Measurements from ENCODE around the gene COASY.
A peak's percentile ranks its signal among the peaks of the same experiment; 100 is the strongest.

COASY gene

GRCh38 chr17:42561897-42562387, at the start of gene COASY:
TSS of gene COASY (plus strand) at chr17:42562148. CDS start at chr17:42562623, 475 bp downstream.
- DNase-seq, result peak; percentile 92

GRCh38 chr17:42512246-42512645, 49.7 kb upstream of the COASY start:
- no peak for DNase-seq

DNA sequence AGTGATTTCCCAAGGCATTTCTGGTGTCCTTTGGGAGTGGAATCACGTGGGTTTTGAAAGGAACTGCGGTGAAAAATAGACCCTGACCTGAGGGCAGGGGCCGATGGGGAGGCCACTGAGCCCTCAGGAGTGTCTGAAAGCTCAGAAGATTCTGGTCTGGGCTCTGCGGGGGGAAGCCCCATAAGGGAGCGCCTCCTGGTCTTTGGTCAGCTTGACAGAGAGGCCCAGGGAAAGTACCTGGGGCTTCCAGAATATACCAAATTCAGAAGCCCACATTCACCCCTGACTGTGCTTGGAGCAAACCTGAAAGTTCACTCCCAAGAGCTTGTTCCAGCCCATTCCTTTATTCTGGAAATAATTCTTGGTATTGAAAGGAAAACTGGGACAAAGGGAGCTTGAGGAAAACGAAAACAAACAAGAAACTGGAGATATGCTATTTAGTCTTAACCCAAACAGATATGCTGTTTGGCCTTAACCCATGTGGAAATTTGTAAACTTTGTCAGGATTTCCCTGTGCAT, 49.2 kb upstream of the COASY start:
- DNase-seq, result no peak

DNA sequence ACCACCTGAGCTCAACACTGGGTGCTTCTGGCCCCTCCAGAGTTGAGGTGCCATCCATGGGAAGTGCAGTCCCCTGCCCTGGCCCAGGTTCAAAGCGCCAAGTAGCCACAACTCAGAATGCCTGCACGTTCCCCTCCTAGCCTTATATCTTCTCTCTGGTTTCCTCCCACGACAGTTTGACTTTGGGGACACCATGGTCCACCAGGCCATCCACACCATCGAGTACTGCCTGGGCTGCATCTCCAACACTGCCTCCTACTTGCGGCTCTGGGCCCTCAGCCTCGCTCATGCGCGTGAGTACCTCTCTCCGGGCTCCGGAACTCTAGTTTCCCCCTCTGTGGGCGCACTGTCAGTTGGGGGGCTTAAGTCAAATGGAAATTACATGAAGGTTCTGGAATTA, 48.3 kb upstream of the COASY start:
- no peak for DNase-seq

DNA sequence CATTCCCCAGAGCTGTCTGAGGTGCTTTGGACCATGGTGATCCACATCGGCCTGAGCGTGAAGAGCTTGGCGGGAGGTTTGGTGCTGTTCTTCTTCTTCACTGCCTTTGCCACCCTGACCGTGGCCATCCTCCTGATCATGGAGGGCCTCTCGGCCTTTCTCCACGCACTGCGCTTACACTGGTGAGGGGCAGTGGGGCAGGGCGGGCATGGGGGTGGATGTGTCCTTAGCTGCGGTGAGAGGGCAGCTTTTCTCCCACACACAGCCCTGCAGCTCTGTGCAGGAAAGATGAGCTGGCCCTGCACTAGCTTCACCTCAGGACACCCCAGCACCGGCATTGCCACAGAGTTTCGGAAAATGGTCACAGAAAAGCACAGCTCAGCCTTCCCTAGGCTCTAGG, 47.7 kb upstream of the COASY start:
- DNase-seq, result no peak

DNA sequence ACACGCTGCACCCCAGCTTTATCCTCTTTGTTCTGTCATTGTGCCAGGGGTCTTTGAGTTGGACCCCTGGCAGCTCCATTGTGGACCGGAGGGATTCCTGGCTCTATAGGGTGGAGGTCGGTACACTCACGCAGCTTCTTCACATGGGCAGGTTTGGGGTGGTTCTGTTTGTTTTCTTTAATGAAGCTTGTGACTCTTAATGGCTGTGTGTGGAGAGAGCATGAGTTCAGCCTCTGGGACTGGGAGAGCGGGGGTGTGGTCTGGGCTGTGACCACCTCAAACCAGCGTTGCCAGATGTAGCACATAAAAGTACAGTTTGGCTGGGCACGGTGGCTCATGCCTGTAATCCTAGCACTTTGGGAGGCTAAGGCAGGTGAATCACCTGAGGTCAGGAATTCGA, 47.1 kb upstream of the COASY start:
- DNase-seq, result no peak

- DNase-seq, result peak; percentile 86
Measured at GRCh38 chr17:42517516-42517915, 44.4 kb upstream of the COASY start.

GRCh38 chr17:42518046-42518754, 43.7 kb upstream of the COASY start:
- no peak for DNase-seq

DNA sequence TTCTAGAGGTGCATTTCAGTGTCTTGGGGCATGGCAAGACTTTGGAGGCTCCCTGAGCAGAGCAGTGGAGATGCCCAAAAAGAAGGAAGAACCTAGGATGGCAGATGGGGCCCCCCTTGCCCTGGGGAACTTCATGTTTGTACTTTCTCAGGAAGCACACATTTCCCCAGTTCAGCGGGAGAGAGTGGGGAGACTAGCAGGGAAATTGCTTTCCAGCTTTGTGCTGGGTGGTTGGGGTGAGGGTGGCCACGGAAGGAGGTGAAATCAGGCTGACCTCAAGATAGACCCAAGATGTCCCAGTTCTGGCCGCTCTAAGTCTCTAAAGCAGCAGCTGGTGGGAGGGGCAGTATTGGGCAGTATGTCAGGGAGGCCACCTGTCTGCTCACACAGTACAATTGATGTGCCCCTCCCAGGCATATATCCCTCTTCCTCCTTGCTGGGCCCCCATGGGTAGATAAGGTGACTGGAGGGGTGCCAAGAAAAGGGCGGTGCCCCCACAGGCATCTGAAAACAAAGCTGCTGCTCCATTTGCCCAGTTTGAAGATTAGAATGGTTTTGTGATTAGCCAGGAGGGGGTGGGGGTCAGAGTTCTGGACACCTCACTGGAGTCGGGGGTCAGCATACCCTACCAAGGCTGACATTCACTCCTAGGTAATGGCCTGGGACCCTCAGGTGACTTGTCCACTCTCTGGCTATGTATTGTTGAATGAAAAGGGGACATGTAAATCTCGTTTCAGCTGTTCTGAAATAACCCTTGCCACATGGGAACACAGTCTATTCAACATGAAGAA, 43.0 kb upstream of the COASY start:
- no peak for DNase-seq

DNA sequence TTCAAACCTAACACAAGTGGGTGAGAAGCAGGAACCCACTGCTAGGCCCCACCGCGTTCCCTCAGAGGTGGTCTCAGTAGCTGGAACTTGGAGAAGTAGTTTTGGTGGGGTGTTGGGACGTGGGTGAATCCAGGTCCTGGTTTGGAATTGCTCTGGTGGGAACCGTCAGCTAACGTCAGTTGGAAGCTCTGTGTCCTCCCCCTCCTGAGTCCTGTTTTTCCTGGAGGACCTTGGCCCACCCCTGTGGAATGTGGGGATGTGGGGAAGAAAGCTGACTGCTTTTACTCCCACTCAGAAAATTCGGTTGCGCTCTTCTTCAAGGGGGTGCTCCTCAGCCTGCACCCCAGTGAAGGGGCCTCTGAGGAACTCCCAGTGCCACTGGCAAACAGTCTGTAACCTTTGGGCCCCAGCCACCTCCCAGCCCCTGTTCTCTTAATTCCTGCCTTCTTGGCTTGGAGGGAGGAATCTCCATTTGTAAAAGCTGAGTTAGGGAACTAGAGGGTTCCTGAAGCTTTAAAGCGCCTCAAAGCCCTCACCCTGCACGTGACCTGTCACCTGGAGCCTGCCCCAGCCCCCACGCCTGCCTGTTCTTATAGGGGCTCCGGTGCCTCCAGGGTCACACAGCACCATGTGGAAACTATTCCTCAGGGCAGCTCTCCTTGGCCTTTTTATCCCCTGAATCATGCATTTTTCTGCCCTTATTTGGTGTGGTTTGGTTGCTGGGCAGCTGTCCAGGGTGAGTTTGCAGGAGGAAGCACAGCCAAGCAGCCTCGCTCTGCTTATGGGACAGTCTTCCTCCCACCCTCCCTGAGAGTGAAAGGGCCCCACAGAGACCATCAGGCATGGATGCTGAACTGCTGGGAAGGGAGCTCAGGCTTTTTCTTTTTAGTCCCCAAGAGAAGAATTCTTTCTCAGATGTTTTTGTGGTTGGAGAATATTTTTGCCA, 42.1 kb upstream of the COASY start:
- no peak for DNase-seq

DNA sequence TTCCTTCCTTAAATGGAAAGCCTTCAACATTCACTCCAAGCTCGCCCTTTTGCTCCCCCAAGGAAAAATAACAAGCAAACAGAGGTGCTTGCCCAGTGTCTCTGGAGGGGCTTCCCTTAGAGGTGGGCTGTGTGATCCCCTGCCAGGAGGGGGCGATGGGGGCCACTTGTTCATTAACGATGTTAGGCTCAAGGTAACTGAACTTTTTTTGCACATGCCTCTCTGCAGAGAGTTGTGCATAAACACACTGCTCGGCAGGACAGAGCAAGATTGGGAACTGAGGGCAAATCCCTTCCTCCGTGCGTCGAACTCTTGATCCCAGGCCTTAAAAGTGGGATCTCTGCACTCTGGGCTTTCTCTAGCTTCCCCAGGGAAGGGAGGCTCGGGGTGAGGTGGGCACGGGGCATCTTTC, 41.4 kb upstream of the COASY start:
- peak; percentile 52 for DNase-seq

GRCh38 chr17:42521036-42521435, 40.9 kb upstream of the COASY start:
- DNase-seq, result no peak

- no peak for DNase-seq
Measured at GRCh38 chr17:42521666-42522262, 40.2 kb upstream of the COASY start.

DNA sequence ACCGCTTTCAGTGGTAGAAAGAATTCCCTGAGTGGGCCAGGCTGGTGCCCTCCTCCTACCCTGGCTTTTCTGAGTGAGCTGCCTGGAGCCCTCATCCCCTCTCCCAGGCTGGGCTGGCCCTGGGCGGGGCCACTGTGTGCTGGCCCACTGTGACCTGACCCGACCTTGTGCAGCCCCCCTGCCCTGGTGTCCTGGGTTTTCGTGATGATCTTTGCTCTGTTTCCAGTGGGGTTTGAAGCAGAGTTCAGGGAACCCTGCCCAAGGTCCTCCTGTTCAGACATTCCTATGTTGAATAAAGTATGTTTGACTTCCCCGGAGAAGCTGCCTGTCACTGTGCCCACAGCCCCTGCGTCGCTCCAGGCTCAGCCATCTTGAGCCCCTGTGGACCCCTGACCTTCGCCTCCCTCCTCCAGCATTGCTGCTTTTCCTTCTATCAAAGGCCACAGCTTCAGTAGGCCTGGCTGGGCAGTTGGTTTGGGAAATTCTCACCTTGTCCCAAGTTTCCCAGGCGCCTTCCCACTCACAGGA, 39.6 kb upstream of the COASY start:
- no peak for DNase-seq

GRCh38 chr17:42522798-42523278, 39.1 kb upstream of the COASY start:
- no peak for DNase-seq

- no peak for DNase-seq
Measured at GRCh38 chr17:42525221-42525620, 36.7 kb upstream of the COASY start.

DNA sequence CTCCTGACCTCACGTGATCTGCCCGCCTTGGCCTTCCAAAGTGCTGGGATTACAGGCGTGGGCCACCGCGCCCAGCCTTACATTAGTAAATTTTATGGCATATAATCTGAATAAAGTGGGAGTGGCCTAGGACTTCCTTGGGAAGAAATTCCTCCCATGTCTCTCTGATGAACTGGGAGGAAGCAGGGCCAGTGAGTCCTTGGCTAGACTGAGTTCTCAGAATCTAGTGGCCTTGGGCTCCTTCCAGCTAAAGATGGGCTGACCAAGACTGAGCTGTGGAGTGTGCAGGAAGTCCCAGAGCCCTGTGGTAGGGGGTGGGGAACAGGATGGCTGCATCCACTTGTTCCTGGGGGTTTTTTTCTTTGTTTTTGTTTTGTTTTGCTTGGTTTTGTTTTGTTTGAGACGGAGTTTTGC, 35.9 kb upstream of the COASY start:
- DNase-seq, result no peak

DNA sequence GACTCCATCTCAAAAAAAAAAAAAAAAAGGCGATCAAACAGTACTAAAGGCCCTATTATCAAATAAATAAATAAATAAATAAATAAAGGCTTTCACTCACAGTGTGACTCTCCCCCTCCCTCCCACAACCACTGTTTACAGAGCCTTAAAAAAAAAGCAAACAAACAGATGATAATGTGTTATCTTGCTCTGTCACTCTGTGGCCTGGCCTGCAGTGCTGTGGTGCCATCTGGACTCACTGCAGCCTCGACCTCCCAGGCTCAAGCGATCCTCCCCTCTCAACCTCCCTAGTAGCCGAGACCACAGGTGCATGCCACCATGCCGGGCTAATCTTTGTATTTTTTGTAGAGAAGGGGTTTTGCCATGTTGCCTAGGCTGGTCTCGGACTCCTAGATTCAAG, 34.0 kb upstream of the COASY start:
- no peak for DNase-seq

- no peak for DNase-seq
Measured at GRCh38 chr17:42529061-42529460, 32.9 kb upstream of the COASY start.

- no peak for DNase-seq
Measured at GRCh38 chr17:42530952-42531454, 30.9 kb upstream of the COASY start.

DNA sequence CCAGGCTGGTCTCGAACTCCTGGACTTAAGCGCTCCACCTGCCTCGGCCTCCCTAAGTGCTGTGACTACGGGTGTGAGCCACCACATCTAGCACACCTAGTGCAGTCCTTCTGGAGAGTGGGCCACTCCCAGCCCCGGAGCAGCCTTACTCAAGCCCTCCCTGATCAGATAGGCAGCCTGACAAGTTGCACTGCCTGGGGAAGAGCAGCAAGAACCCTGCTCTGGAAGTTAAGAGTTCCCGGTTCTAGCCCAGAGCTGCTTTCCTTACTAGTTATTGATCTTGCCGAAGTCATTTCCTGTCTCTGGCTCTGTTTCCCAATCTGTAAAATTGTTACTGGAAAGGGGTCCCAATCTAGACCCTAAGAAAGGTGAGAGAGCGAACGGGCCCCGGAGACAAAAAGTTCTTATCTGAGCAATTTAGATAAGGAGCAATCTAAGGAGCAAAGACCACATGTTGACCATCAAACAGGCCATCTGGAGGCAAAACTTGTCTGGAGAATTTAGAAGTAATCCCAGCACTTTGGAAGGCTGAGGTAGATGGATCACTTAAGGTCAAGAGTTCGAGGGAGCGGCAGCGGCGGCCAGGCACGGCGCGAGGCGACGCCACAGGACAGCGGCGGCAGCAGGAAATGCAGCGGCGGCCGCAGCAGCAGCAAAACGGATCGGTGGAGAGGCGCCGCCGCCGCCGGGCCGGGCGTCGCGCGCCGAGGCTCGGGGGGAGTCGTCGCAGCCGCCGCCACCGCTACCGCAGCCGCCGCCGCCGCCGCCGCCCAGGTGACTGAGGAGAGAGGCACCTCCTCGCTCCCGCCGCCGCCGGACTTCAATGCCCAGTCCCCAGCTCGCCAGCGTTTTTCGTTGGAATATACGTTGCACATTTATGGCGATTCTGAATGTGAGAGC, 30.2 kb upstream of the COASY start:
- peak; percentile 68 for DNase-seq
